Central memory CD4-positive, alpha-beta T cell (primary cell): ENCODE data around the gene SLC4A5.
"Not testable (repeated sequence)": the region's sequence is repeated elsewhere in the genome, so short reads cannot be mapped to it uniquely, and the experiment has no call there.

Source experiments
- DNase-seq: peaks from one replicate; pipeline ENCODE4 v3.0.0; 2022

SLC4A5 gene

GRCh38 chr2:74364533-74365505 is 21.6 kb upstream of the SLC4A5 start:
- no peak for DNase-seq

- no peak for DNase-seq
Observed at GRCh38 chr2:74361327-74361726, 18.1 kb upstream of the SLC4A5 start.

GRCh38 chr2:74357627-74358026 is 14.4 kb upstream of the SLC4A5 start:
- no peak for DNase-seq

- no peak for DNase-seq
Observed at GRCh38 chr2:74349889-74350288, 6.7 kb upstream of the SLC4A5 start.

GRCh38 chr2:74347742-74348141 is 4.5 kb upstream of the SLC4A5 start:
- DNase-seq = no peak

- no peak for DNase-seq
Observed at GRCh38 chr2:74347303-74347702, 4.1 kb upstream of the SLC4A5 start.

GRCh38 chr2:74345272-74345943 is 2.2 kb upstream of the SLC4A5 start:
- no peak for DNase-seq

- not testable (repeated sequence) for DNase-seq
Observed at GRCh38 chr2:74336227-74336626, 7.0 kb downstream of the SLC4A5 start.

GRCh38 chr2:74334931-74335333 is 8.3 kb downstream of the SLC4A5 start:
- peak; percentile 64 for DNase-seq

- DNase-seq = no peak
Observed at GRCh38 chr2:74333896-74334586, 9.2 kb downstream of the SLC4A5 start.

- DNase-seq = no peak
Observed at GRCh38 chr2:74333175-74333574, 10.0 kb downstream of the SLC4A5 start.

GRCh38 chr2:74332550-74333174 is 10.6 kb downstream of the SLC4A5 start:
- DNase-seq = no peak

- no peak for DNase-seq
Observed at GRCh38 chr2:74328573-74328972, 14.6 kb downstream of the SLC4A5 start.

- no peak for DNase-seq
Observed at GRCh38 chr2:74328074-74328473, 15.1 kb downstream of the SLC4A5 start.

- no peak for DNase-seq
Observed at GRCh38 chr2:74327627-74328026, 15.6 kb downstream of the SLC4A5 start.

- no peak for DNase-seq
Observed at GRCh38 chr2:74327199-74327598, 16.0 kb downstream of the SLC4A5 start.

GRCh38 chr2:74325815-74326214 is 17.4 kb downstream of the SLC4A5 start:
- DNase-seq = no peak

GRCh38 chr2:74321737-74322136 is 21.5 kb downstream of the SLC4A5 start:
- DNase-seq = no peak

- no peak for DNase-seq
Observed at GRCh38 chr2:74317701-74318100, 25.5 kb downstream of the SLC4A5 start.

- DNase-seq = no peak
Observed at GRCh38 chr2:74316627-74317295, 26.5 kb downstream of the SLC4A5 start.

GRCh38 chr2:74314107-74314506 is 29.1 kb downstream of the SLC4A5 start:
- no peak for DNase-seq

GRCh38 chr2:74313497-74313896 is 29.7 kb downstream of the SLC4A5 start:
- DNase-seq = no peak
